Breast epithelium (tissue), 4 donors: ENCODE data around the gene SLC15A3. TPM values are rescaled to one million over a fixed set of nuclear protein-coding genes. Genes with fewer than 3 reads are reported as not detected.

ENCODE experiments used
- DNase-seq, 2 donors: peaks; one replicate each; pipeline ENCODE4 v3.0.0-alpha.2; 2019; ENCODE audit warnings: low spot score in 2 of 2
- H3K27ac ChIP-seq, 2 donors: fragments of 200-600 bp; sonication (generic) in 1 of 2; one replicate each; pipeline ENCODE4 v1.5.1; 2016 to 2019; ENCODE audit warnings: mild to moderate bottlenecking in 1 of 2
- H3K27me3 ChIP-seq, 2 donors: fragments of 200-600 bp; sonication (generic) in 1 of 2; one replicate each; pipeline versions ENCODE4 v1.5.1 to v1.6.0; 2017 to 2019; ENCODE audit warnings: control low read depth in 1 of 2, mild to moderate bottlenecking in 1 of 2
- H3K36me3 ChIP-seq: fragments of 200-600 bp; one replicate; pipeline ENCODE4 v1.5.1; 2019
- H3K4me1 ChIP-seq, 2 donors: fragments of 200-600 bp; sonication (generic); one replicate each; pipeline ENCODE4 v1.5.1; 2016 to 2019; ENCODE audit warnings: control low read depth in 1 of 2
- H3K4me3 ChIP-seq, 3 donors: fragments of 200-600 bp; sonication (generic); 1 replicate in 2 of 3; 2 replicates in 1 of 3; pipeline ENCODE4 v1.5.1; 2016 to 2019; ENCODE audit warnings: mild to moderate bottlenecking in 3 of 3, moderate library complexity in 2 of 3
- H3K9me3 ChIP-seq, 2 donors: fragments of 200-600 bp; sonication (generic) in 1 of 2; one replicate each; pipeline ENCODE4 v1.5.1; 2016 to 2019; ENCODE audit warnings: control low read depth in 1 of 2
- POLR2A ChIP-seq: fragments of 450-650 bp; IDR thresholded peaks from one replicate; pipeline ENCODE4 v1.6.1; 2016; ENCODE audit warnings: antibody characterized with exemption, mild to moderate bottlenecking, moderate library complexity
- POLR2AphosphoS5 ChIP-seq, 3 donors: sonication (generic); formaldehyde crosslinking; IDR thresholded peaks; one replicate each; pipeline ENCODE4 v1.6.1; 2017; ENCODE audit warnings: antibody characterized with exemption in 3 of 3
- intact Hi-C: fragments of 100-400 bp; cut with DNase I; formaldehyde crosslinking; loops from one replicate; pipeline ENCODE4 v1.15.1; 2023; ENCODE audit warnings: low total_unique reads
- total RNA-seq, 3 donors: library from RNA; depleted of rRNA; stranded (reverse); fragments of >200 nt; gene quantifications; one replicate each; pipeline ENCODE4 v1.1.0, GENCODE V29; 2016
- TF ChIP-seq, protein P1 (sequence below), 3 donors: fragments of 450-650 bp; IDR thresholded peaks; one replicate each; pipeline ENCODE4 v1.5.1; 2016 to 2017; ENCODE audit warnings: antibody characterized with exemption in 3 of 3, mild to moderate bottlenecking in 3 of 3, moderate library complexity in 3 of 3

The SLC15A3 gene
- 10 to 100 TPM in 2 of 3 donors, 1 to 10 TPM in 1; 8.8 to 23.2 (median 20.8) TPM for total RNA-seq

GRCh38 chr11:60951904-60952741 is at the start of gene SLC15A3:
Gene SLC15A3 (minus strand): TSS chr11:60952176. CDS start chr11:60951551, 625 bp downstream.
- no peaks in the 10 kb centered on the region for H3K27me3 ChIP-seq
- DNase-seq, result peak in 1 of 2 donors; percentile 50
- peaks cover 0 to 4% of the 10 kb centered on the region in 2 donors for H3K4me1 ChIP-seq
- no peaks in the 10 kb centered on the region for H3K36me3 ChIP-seq
- intact Hi-C loops, result no loop called here
- TF ChIP-seq POLR2AphosphoS5 (IDR thresholded peaks at IDR 0.05) (peak in 1 of 3 donors; percentile 23), POLR2A (no peak)
- peak within 1 kb of the TSS; percentile 67 to 80 for H3K27ac ChIP-seq
- no peaks in the 10 kb centered on the region for H3K9me3 ChIP-seq
- H3K4me3 ChIP-seq, result peak within 1 kb of the TSS; percentile 41 to 72 (median 55)

DNA sequence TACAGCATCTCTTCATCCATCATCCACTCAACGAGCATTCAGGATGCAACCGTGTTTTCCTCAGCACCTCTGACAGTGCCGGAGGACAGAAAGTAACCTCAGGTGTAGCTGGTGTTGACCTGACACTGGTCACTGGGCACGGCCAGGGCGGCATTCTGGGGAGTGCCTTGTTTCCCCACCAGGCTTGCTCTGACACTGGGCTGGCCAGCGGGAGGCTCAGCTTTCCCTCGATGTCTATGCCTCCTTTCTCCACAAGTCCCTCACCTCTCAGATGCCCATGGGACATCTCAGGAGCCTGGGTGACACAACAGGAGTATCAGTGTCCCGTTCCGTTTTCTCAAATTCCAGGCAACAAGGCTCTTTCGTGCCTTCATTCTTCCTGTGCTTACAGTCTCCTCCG is 48.5 kb upstream of the SLC15A3 start:
- Histone ChIP-seq H3K27me3 (no peaks in the 10 kb centered on the region), H3K4me1 (peaks cover 0 to 5% of the 10 kb centered on the region in 2 donors), H3K4me3 (no peak overlapping the region), H3K27ac (no peak overlapping the region), H3K9me3 (no peaks in the 10 kb centered on the region), H3K36me3 (no peaks in the 10 kb centered on the region)
- intact Hi-C loops, result no loop called here
- DNase-seq, result no peak
- no peak for TF ChIP-seq POLR2A
- no peak for TF ChIP-seq POLR2AphosphoS5 (IDR thresholded peaks at IDR 0.05)
- TF ChIP-seq, protein P1, sequence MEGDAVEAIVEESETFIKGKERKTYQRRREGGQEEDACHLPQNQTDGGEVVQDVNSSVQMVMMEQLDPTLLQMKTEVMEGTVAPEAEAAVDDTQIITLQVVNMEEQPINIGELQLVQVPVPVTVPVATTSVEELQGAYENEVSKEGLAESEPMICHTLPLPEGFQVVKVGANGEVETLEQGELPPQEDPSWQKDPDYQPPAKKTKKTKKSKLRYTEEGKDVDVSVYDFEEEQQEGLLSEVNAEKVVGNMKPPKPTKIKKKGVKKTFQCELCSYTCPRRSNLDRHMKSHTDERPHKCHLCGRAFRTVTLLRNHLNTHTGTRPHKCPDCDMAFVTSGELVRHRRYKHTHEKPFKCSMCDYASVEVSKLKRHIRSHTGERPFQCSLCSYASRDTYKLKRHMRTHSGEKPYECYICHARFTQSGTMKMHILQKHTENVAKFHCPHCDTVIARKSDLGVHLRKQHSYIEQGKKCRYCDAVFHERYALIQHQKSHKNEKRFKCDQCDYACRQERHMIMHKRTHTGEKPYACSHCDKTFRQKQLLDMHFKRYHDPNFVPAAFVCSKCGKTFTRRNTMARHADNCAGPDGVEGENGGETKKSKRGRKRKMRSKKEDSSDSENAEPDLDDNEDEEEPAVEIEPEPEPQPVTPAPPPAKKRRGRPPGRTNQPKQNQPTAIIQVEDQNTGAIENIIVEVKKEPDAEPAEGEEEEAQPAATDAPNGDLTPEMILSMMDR (IDR thresholded peaks at IDR 0.05), result no peak

DNA sequence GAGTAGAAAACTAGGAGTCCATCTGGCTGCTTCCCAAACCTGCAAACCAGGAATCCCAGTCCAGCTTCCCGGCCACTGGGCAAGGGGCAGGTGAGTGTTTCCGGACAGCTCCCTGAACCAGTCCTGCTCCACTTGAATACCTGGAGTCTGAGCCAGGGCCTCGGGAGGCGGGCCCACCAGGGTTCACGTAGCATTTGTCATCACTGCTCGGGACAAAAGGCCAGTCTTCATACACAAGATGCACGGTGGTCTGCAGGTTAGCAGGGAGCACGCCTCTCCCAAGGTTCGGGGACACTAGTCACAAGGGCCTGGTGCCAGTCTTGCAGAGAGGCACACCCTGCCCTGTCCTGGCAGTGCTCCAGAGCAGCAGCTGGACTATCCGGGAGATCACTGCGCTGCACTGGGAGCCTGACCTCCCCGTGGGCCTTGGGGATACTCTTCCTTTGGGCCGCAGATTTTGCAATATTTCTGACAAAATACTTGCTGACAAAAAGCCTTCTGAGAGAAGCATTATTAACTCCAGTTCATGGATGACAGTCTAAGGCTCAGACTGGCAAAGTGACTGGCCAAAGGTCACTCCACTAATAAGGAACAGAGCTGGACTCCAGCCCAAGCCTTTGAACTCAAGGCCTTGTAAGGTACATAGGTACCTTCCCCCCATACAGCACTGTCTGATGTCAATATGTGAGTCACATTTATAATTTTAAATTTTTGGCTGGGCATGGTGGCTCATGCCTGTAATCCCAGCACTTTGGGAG is 44.6 kb upstream of the SLC15A3 start:
- no peaks in the 10 kb centered on the region for H3K36me3 ChIP-seq

DNA sequence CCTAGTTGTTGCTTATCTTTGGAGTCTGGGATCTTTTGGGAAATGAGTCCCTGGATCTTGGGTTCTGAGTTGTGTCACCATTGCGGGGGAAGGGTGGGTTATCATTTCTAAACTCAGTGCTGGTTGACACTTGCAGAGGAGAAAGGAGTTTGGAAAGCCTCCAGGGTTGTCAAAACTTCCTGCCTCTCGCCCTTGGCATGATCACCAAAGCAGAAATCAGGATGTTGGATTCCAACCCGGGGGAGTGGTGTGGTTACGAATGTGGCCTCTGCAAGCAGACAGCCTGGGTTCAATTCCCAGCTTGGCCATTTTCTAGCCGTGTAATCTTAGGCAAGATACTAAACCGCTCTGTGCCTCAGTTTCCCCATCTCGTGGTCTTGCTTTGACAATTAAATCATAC is 43.8 kb upstream of the SLC15A3 start:
- Histone ChIP-seq H3K36me3 (no peaks in the 10 kb centered on the region), H3K4me3 (no peak overlapping the region), H3K27ac (no peak overlapping the region), H3K9me3 (no peaks in the 10 kb centered on the region), H3K4me1 (no peaks in the 10 kb centered on the region), H3K27me3 (no peaks in the 10 kb centered on the region)
- no peak for DNase-seq
- intact Hi-C loops, result no loop called here
- TF ChIP-seq POLR2A (no peak), POLR2AphosphoS5 (IDR thresholded peaks at IDR 0.05) (no peak)
- TF ChIP-seq, protein P1 (IDR thresholded peaks at IDR 0.05), result no peak

More for the DNA sequence above, 44.6 kb upstream of the SLC15A3 start:
- H3K9me3 ChIP-seq, result no peaks in the 10 kb centered on the region
- no peak overlapping the region for H3K4me3 ChIP-seq
- H3K4me1 ChIP-seq, result no peaks in the 10 kb centered on the region
- intact Hi-C loops, result no loop called here
- TF ChIP-seq POLR2AphosphoS5 (IDR thresholded peaks at IDR 0.05), result no peak
- TF ChIP-seq POLR2A, result no peak
- TF ChIP-seq, protein P1 (IDR thresholded peaks at IDR 0.05), result no peak
- no peak for DNase-seq
- no peak overlapping the region for H3K27ac ChIP-seq
- no peaks in the 10 kb centered on the region for H3K27me3 ChIP-seq

- Histone ChIP-seq H3K27me3 (no peaks in the 10 kb centered on the region), H3K27ac (no peak overlapping the region), H3K4me3 (no peak overlapping the region)
Measured at GRCh38 chr11:60994541-60995080, 42.6 kb upstream of the SLC15A3 start.

More at GRCh38 chr11:60994541-60995080, 42.6 kb upstream of the SLC15A3 start:
- Histone ChIP-seq H3K36me3 (no peaks in the 10 kb centered on the region), H3K9me3 (no peaks in the 10 kb centered on the region), H3K4me1 (no peaks in the 10 kb centered on the region)
- intact Hi-C loops, result no loop called here
- no peak for DNase-seq
- TF ChIP-seq, protein P1 (IDR thresholded peaks at IDR 0.05), result no peak
- TF ChIP-seq POLR2A, result no peak
- no peak for TF ChIP-seq POLR2AphosphoS5 (IDR thresholded peaks at IDR 0.05)
